Fibroblast of skin of right quadriceps (primary cell): ENCODE data around the gene MYBPH.

Experiments used
- DNase-seq: peaks from one replicate; pipeline ENCODE4 v3.0.0-alpha.2; 2013

The MYBPH gene

DNA sequence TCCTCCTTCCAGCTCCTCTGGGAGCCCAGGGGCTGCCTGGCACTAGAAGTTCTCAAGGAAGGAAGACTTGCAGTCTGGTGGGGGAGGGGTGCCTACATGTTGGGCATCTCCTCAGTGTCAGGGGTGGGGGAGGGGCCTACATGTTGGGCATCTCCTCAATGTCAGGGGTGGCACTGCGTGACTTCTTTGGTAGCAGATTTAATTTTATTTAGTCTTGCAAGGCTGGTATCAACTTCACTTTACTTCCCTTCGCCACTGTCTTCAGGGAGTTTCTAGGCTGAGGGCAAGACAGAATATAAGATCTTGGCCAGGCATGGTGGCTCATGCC, 29.6 kb downstream of the MYBPH start:
- DNase-seq: no peak

GRCh38 chr1:203145321-203146041, 30.1 kb downstream of the MYBPH start:
- no peak for DNase-seq

DNA sequence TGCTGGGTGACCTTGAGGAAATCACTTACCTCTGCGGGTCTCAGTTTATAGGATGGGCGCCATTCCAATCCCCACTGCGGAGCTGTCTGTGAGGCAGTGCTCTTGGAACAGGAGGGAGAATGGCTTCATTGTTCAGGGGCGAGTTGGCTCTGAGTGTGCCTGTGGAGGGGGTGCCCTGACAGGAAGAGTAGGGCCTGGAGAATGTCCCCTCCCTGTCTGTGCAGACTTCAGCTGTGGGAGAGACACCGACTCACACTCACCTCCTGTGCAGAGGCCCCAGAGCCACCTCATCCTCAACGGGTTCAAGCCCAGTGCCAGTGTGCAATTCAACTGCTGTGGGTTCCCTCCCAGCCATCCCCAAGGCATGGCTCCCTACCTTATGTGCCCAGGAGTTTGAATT, 31.0 kb downstream of the MYBPH start:
- peak; percentile 41 for DNase-seq

GRCh38 chr1:203143641-203144040, 32.0 kb downstream of the MYBPH start:
- no peak for DNase-seq

DNA sequence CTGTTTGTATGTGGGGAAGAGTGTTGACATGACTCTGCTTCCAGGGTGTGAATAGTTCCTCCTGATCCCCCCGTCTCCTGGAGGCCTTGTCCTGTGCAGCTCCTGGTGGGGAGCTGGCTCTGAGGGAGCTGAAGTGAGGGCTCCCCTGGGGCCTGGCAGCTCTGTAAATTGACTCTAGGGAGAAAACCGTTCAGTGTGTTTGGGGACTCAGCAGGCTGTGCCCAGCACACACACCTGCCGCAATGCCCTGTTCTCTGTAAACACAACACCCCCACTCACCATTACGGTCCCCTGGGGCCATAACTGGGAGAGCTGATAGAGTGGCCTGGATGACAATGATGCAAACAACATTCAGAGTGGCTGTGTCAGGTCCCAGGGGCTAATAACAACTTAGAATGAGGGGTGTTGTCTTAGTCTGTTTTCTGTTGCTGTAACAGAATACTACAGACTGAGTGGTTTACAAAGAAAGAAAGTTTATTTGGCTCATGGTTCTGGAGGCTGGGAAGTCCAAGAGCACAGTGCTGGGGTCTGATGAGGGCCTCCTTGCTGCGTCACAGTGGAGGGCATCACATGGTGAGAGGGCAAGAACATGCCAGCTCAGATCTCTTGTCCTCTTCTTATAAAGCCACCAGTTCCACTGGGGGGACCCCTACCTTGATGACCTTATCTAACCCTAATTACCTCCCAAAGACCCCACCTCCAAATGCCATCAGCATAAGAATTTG, 32.8 kb downstream of the MYBPH start:
- DNase-seq: no peak

DNA sequence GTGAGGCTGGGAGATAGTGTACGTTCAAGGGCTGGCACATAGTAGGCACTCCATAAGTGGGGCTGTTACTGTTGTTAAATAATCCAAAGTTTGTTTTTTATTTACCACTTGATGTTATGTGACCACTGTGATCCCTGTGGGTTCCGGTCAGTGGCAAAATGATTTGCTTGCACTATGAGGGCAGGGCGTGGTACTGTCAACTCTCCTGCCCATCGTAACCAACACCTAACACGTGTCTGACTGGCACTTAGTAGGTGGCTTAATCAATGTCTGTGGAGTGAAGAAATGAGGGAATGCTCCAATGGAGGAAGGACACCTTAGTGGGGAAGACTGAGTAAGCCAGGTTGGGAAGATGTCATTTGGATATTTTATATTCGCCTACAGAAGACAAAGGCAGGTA, 33.5 kb downstream of the MYBPH start:
- DNase-seq: no peak

DNA sequence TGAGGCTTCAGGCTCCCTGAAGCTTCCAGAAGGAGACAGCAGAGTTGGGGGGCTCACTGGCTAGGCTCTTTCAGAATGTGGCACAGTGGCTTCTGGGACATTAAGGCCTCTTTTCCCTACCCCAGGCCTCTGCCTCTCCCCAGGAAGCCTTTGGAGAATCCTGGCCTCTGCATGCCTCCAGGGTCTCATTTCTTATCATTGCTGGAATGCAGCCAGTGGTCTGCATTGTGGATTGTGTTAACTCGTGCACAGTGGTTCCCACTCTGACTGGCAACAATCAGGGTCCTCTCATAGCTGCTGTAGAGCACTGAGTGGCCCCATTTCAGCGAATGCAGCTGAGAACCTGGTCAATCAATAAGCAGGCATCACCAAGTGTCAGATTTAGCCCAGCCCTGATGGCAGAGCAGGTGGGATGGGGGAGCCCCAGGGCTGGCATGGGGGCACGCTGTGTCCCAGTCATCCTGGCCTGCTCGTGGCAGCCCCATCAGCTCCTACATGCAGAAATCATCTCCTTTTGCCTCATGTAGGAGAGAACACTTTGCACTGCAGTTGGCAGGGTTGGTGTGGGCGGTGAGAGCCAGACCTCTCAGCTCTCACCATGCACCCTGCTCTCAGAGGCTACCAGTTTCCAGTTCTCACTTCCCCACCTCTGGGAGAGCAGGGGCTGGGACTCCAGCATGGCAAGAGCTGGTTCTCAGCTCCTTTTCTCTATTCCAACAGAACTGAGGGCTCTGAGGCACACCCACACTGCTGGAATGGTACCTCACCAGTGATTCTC, 34.7 kb downstream of the MYBPH start:
- DNase-seq: no peak

- DNase-seq: no peak
Observed at GRCh38 chr1:203139976-203140475, 35.6 kb downstream of the MYBPH start.

DNA sequence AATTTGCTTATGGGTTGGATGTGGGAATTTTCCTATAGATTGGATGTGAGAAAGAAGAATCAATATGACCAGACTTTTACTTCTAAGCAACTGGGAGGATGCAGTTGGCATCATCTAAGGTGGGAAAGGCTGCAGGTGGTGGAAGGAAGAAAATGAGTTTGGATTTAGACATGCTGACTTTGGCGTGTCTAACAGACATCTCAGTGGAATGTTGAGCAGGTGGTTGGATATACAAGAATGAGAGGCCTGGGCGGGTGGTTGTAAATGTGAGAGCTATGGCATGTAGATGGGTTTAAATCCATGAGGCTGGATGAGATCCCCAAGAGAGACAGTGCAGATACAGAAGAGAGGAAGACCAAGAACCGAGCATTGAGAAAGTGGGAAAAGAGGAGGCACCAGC, 37.6 kb downstream of the MYBPH start:
- no peak for DNase-seq

- no peak for DNase-seq
Observed at GRCh38 chr1:203137324-203137723, 38.3 kb downstream of the MYBPH start.

- DNase-seq: no peak
Observed at GRCh38 chr1:203136409-203137042, 39.1 kb downstream of the MYBPH start.

GRCh38 chr1:203135636-203136305, 39.9 kb downstream of the MYBPH start:
- DNase-seq: no peak

DNA sequence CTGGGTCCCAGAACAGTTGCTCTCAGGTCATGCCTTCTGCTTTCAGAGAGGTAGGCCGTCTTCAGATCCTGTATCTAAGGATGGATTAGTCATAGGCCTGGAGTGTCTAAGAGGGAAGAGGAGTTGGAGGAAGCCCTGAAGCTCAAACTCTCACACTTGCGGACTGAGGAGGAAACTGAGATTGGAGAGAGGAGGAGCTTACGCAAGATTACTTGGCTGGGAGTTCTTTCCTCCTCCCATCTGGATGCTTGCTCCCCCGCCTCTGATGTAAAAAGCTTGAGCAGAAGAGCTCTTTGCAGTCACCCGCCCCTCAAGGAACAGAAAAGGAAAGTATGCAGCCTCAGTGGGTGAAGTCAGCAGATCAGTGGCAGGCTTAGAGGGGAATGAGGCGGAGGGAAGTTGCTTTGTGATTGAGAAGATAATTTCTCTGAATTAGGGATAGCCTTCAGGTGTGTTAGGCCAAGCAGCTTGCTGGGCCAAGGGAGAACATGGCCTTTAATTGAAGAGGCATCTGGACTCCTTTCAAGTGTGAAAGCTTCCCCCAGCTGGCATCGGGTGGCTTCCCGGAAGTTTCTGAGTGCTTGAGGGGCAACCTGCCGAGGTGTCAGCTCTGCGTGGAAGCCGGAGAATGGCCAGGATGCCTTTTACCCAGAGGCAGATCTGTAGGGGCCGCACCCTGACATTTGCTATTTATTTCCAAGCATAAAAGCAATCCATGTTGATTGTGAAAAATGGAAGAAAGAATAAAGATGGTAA, 41.5 kb downstream of the MYBPH start:
- DNase-seq: peak; percentile 63

GRCh38 chr1:203131548-203132200, 44.0 kb downstream of the MYBPH start:
- no peak for DNase-seq

DNA sequence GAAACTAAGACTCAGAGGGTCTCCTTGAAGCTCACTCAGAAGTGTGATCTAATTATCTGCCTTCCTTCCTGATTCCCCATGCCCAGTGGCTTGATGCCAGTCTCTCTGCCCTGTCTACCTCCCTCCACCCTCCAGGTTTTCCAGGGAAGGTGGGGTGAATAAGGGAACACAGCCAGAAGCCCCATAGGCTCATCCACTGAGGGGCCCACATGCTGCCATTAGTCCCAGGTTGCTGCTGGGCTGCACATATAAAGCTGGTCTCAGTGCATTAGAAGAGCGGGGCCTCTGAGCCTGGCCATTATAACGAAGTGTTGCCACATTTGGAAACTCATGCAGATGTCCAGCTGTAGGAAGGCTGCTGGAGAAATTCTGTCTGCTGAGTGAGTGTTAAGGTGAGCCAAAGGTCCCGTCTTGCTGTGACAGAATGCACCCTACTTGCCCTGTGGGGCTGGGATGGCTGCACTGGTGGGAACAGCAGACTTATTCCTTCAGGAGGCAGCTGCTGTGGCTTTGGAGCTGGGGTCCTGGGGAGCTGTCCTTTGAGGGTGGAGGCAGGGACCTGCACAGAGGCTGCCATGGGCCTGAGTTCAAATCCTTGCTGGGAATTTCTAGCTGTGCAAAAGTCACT, 45.2 kb downstream of the MYBPH start:
- DNase-seq: no peak

- DNase-seq: no peak
Observed at GRCh38 chr1:203129501-203130231, 46.0 kb downstream of the MYBPH start.

DNA sequence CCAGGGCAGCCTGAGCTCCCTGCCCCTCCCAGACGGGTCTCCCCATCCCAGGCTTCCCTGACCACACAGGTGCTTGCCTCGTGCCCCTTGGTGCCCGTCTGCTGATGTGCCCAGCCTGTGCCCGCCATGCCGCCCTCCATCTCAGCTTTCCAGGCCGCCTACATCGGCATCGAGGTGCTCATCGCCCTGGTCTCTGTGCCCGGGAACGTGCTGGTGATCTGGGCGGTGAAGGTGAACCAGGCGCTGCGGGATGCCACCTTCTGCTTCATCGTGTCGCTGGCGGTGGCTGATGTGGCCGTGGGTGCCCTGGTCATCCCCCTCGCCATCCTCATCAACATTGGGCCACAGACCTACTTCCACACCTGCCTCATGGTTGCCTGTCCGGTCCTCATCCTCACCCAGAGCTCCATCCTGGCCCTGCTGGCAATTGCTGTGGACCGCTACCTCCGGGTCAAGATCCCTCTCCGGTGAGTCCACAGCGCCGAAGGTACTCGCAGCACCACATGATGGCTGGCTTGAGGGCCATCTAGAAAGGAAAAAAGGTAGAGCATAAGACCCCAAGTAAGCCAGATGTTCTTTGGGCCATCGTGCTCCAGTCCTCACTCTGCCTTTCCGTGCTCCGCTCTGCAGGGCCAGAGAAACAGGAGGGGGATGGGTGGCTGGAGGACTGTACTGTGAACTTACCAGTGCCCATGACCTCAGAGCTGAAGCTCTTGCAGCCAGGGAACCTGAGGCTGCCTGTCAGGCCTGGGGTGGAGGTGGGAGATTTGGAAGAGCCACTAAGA, 46.7 kb downstream of the MYBPH start:
- no peak for DNase-seq

- no peak for DNase-seq
Observed at GRCh38 chr1:203128431-203128715, 47.3 kb downstream of the MYBPH start.

GRCh38 chr1:203127666-203128430, 47.8 kb downstream of the MYBPH start, which contains the start of gene ADORA1:
ADORA1 (plus strand) TSS chr1:203127726; CDS start chr1:203128842, 1,116 bp downstream.
- DNase-seq: peak; percentile 45
